ENCODE measurements around the gene MED16.
A peak's percentile ranks its signal among the peaks of the same experiment; 100 is the strongest.
"Not testable (repeated sequence)": the region's sequence is repeated elsewhere in the genome, so short reads cannot be mapped to it uniquely, and the experiment has no call there.

The MED16 gene

GRCh38 chr19:898663-899062 lies 5.7 kb upstream of the MED16 start:
- H3K27ac Mint-ChIP-seq (ENCODE audit: low read depth), result peak overlapping the region; percentile 59
- no peak overlapping the region for H3K4me3 Mint-ChIP-seq
- no peak for ATAC-seq (replicated peaks; ENCODE audit: extremely low read depth, poor library complexity, severe bottlenecking)
- DNase-seq (ENCODE audit: low spot score in 2 of 2), result no peak
- no peaks in the 10 kb centered on the region for H3K9me3 Mint-ChIP-seq
- no peaks in the 10 kb centered on the region for H3K27me3 Mint-ChIP-seq
- peaks cover 39% of the 10 kb centered on the region for H3K36me3 Mint-ChIP-seq (ENCODE audit: insufficient read depth)
- peaks cover 4% of the 10 kb centered on the region for H3K4me1 Mint-ChIP-seq

- Mint-ChIP-seq H3K36me3 (ENCODE audit: insufficient read depth) (peaks cover 45% of the 10 kb centered on the region), H3K27me3 (no peaks in the 10 kb centered on the region), H3K4me1 (peaks cover 13% of the 10 kb centered on the region), H3K4me3 (no peak overlapping the region), H3K27ac (ENCODE audit: low read depth) (no peak overlapping the region), H3K9me3 (no peaks in the 10 kb centered on the region)
- ATAC-seq (replicated peaks; ENCODE audit: extremely low read depth, poor library complexity, severe bottlenecking) (no peak), DNase-seq (ENCODE audit: low spot score in 2 of 2) (no peak)
These were observed 4.6 kb upstream of the MED16 start for GRCh38 chr19:897442-898039.

- Mint-ChIP-seq H3K9me3 (no peaks in the 10 kb centered on the region), H3K27ac (ENCODE audit: low read depth) (no peak overlapping the region), H3K4me3 (no peak overlapping the region)
These were observed 4.0 kb upstream of the MED16 start for GRCh38 chr19:896999-897398.

GRCh38 chr19:896434-896833 lies 3.4 kb upstream of the MED16 start:
- Mint-ChIP-seq H3K27ac (ENCODE audit: low read depth) (peak overlapping the region; percentile 19), H3K9me3 (no peaks in the 10 kb centered on the region), H3K36me3 (ENCODE audit: insufficient read depth) (peaks cover 48% of the 10 kb centered on the region), H3K4me3 (no peak overlapping the region), H3K27me3 (no peaks in the 10 kb centered on the region), H3K4me1 (peaks cover 19% of the 10 kb centered on the region)
- ATAC-seq (replicated peaks; ENCODE audit: extremely low read depth, poor library complexity, severe bottlenecking) (no peak), DNase-seq (ENCODE audit: low spot score in 2 of 2) (no peak)

More at GRCh38 chr19:896999-897398, 4.0 kb upstream of the MED16 start:
- no peak for DNase-seq (ENCODE audit: low spot score in 2 of 2)
- H3K4me1 Mint-ChIP-seq, result peaks cover 18% of the 10 kb centered on the region
- H3K36me3 Mint-ChIP-seq (ENCODE audit: insufficient read depth), result peaks cover 50% of the 10 kb centered on the region
- no peak for ATAC-seq (replicated peaks; ENCODE audit: extremely low read depth, poor library complexity, severe bottlenecking)
- H3K27me3 Mint-ChIP-seq, result no peaks in the 10 kb centered on the region

GRCh38 chr19:892243-892893 lies 619 bp downstream of the MED16 start:
- H3K36me3 Mint-ChIP-seq (ENCODE audit: insufficient read depth), result peaks cover 36% of the 10 kb centered on the region
- no peaks in the 10 kb centered on the region for H3K9me3 Mint-ChIP-seq
- DNase-seq (ENCODE audit: low spot score in 2 of 2) (no peak), ATAC-seq (replicated peaks; ENCODE audit: extremely low read depth, poor library complexity, severe bottlenecking) (peak; percentile 6)
- H3K4me3 Mint-ChIP-seq, result peak overlapping the region; percentile 95
- peak overlapping the region; percentile 100 for H3K27ac Mint-ChIP-seq (ENCODE audit: low read depth)
- no peaks in the 10 kb centered on the region for H3K27me3 Mint-ChIP-seq
- H3K4me1 Mint-ChIP-seq, result peaks cover 24% of the 10 kb centered on the region

GRCh38 chr19:891421-892200 lies 1.4 kb downstream of the MED16 start:
- ATAC-seq (replicated peaks; ENCODE audit: extremely low read depth, poor library complexity, severe bottlenecking); DNase-seq (ENCODE audit: low spot score in 2 of 2); H3K27me3 Mint-ChIP-seq; H3K9me3 Mint-ChIP-seq: not testable (repeated sequence)
- Mint-ChIP-seq H3K4me3 (peak overlapping the region; percentile 95), H3K36me3 (ENCODE audit: insufficient read depth) (peaks cover 35% of the 10 kb centered on the region), H3K27ac (ENCODE audit: low read depth) (peak overlapping the region; percentile 100), H3K4me1 (peaks cover 24% of the 10 kb centered on the region)

GRCh38 chr19:890831-891230 lies 2.2 kb downstream of the MED16 start:
- DNase-seq (ENCODE audit: low spot score in 2 of 2), result no peak
- peaks cover 29% of the 10 kb centered on the region for H3K36me3 Mint-ChIP-seq (ENCODE audit: insufficient read depth)
- no peaks in the 10 kb centered on the region for H3K27me3 Mint-ChIP-seq
- peak overlapping the region; percentile 76 for H3K27ac Mint-ChIP-seq (ENCODE audit: low read depth)
- H3K4me3 Mint-ChIP-seq, result peak overlapping the region; percentile 78
- no peak for ATAC-seq (replicated peaks; ENCODE audit: extremely low read depth, poor library complexity, severe bottlenecking)
- H3K4me1 Mint-ChIP-seq, result peaks cover 24% of the 10 kb centered on the region
- no peaks in the 10 kb centered on the region for H3K9me3 Mint-ChIP-seq

- peaks cover 30% of the 10 kb centered on the region for H3K36me3 Mint-ChIP-seq (ENCODE audit: insufficient read depth)
- H3K27ac Mint-ChIP-seq (ENCODE audit: low read depth), result no peak overlapping the region
- no peak for ATAC-seq (replicated peaks; ENCODE audit: extremely low read depth, poor library complexity, severe bottlenecking)
- DNase-seq (ENCODE audit: low spot score in 2 of 2), result no peak
- H3K4me1 Mint-ChIP-seq, result peaks cover 24% of the 10 kb centered on the region
- H3K27me3 Mint-ChIP-seq, result no peaks in the 10 kb centered on the region
- H3K4me3 Mint-ChIP-seq, result no peak overlapping the region
- H3K9me3 Mint-ChIP-seq, result no peaks in the 10 kb centered on the region
These were observed 3.2 kb downstream of the MED16 start for GRCh38 chr19:889662-890295.

GRCh38 chr19:888581-889385 lies 4.2 kb downstream of the MED16 start:
- no peak overlapping the region for H3K27ac Mint-ChIP-seq (ENCODE audit: low read depth)

GRCh38 chr19:887599-887998 lies 5.4 kb downstream of the MED16 start:
- peaks cover 19% of the 10 kb centered on the region for H3K36me3 Mint-ChIP-seq (ENCODE audit: insufficient read depth)
- no peak for DNase-seq (ENCODE audit: low spot score in 2 of 2)
- no peak for ATAC-seq (replicated peaks; ENCODE audit: extremely low read depth, poor library complexity, severe bottlenecking)
- no peaks in the 10 kb centered on the region for H3K9me3 Mint-ChIP-seq
- H3K4me3 Mint-ChIP-seq, result no peak overlapping the region
- peaks cover 11% of the 10 kb centered on the region for H3K4me1 Mint-ChIP-seq
- H3K27me3 Mint-ChIP-seq, result no peaks in the 10 kb centered on the region
- H3K27ac Mint-ChIP-seq (ENCODE audit: low read depth), result no peak overlapping the region

More at GRCh38 chr19:888581-889385, 4.2 kb downstream of the MED16 start:
- Mint-ChIP-seq H3K27me3 (no peaks in the 10 kb centered on the region), H3K4me3 (no peak overlapping the region), H3K36me3 (ENCODE audit: insufficient read depth) (peaks cover 28% of the 10 kb centered on the region), H3K4me1 (peaks cover 21% of the 10 kb centered on the region), H3K9me3 (no peaks in the 10 kb centered on the region)
- ATAC-seq (replicated peaks; ENCODE audit: extremely low read depth, poor library complexity, severe bottlenecking), result no peak
- DNase-seq (ENCODE audit: low spot score in 2 of 2), result no peak

- H3K27ac Mint-ChIP-seq (ENCODE audit: low read depth), result no peak overlapping the region
- no peak overlapping the region for H3K4me3 Mint-ChIP-seq
- H3K36me3 Mint-ChIP-seq (ENCODE audit: insufficient read depth), result peaks cover 15% of the 10 kb centered on the region
These were observed 5.9 kb downstream of the MED16 start for GRCh38 chr19:887072-887471.

More at GRCh38 chr19:887072-887471, 5.9 kb downstream of the MED16 start:
- Mint-ChIP-seq H3K27me3 (no peaks in the 10 kb centered on the region), H3K9me3 (no peaks in the 10 kb centered on the region), H3K4me1 (peaks cover 7% of the 10 kb centered on the region)
- ATAC-seq (replicated peaks; ENCODE audit: extremely low read depth, poor library complexity, severe bottlenecking) (no peak), DNase-seq (ENCODE audit: low spot score in 2 of 2) (no peak)

Data from central memory CD8-positive, alpha-beta T cell (primary cell).